ENCODE results near the gene FARS2. TPM values are rescaled to one million over a fixed set of nuclear protein-coding genes. Genes with fewer than 3 reads are reported as not detected.

Gene FARS2
- polyA plus RNA-seq, 1 donor from 2014 or later: 11.9 TPM

- no peaks in the 10 kb centered on the region for H3K9me2 ChIP-seq (ENCODE audit: insufficient read depth, low read length)
- no peak overlapping the region for H3K9ac ChIP-seq (ENCODE audit: low read length)
- no peaks in the 10 kb centered on the region for H4K20me1 ChIP-seq (ENCODE audit: insufficient read depth)
- no peak overlapping the region for H3K4me3 ChIP-seq (ENCODE audit: low read length)
- no peaks in the 10 kb centered on the region for H3K27me3 ChIP-seq (ENCODE audit: insufficient read depth, low read depth, low read length)
- H3K4me2 ChIP-seq (ENCODE audit: low read length): no peak overlapping the region
- TF ChIP-seq TAF1 (IDR thresholded peaks at IDR 0.05; ENCODE audit: low read depth) (no peak), MXI1 (conservative IDR thresholded peaks at IDR 0.05; ENCODE audit: poor library complexity, severe bottlenecking) (no peak), POLR2AphosphoS5 (IDR thresholded peaks at IDR 0.05) (no peak), REST (IDR thresholded peaks at IDR 0.05; ENCODE audit: borderline replicate concordance) (no peak), SMC3 (conservative IDR thresholded peaks at IDR 0.05; ENCODE audit: poor library complexity) (no peak), EP300 (conservative IDR thresholded peaks at IDR 0.05; ENCODE audit: poor library complexity, severe bottlenecking) (no peak), EZH2 (IDR thresholded peaks at IDR 0.05; ENCODE audit: borderline replicate concordance, insufficient read depth, low read length, poor library complexity, severe bottlenecking) (no peak), RAD21 (conservative IDR thresholded peaks at IDR 0.05) (no peak)
- TF ChIP-seq, protein P1, sequence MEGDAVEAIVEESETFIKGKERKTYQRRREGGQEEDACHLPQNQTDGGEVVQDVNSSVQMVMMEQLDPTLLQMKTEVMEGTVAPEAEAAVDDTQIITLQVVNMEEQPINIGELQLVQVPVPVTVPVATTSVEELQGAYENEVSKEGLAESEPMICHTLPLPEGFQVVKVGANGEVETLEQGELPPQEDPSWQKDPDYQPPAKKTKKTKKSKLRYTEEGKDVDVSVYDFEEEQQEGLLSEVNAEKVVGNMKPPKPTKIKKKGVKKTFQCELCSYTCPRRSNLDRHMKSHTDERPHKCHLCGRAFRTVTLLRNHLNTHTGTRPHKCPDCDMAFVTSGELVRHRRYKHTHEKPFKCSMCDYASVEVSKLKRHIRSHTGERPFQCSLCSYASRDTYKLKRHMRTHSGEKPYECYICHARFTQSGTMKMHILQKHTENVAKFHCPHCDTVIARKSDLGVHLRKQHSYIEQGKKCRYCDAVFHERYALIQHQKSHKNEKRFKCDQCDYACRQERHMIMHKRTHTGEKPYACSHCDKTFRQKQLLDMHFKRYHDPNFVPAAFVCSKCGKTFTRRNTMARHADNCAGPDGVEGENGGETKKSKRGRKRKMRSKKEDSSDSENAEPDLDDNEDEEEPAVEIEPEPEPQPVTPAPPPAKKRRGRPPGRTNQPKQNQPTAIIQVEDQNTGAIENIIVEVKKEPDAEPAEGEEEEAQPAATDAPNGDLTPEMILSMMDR (IDR thresholded peaks at IDR 0.05; ENCODE audit: poor library complexity, severe bottlenecking): no peak
- H3K9me3 ChIP-seq (ENCODE audit: low read length): peaks cover 10% of the 10 kb centered on the region
- no peak overlapping the region for H3K27ac ChIP-seq (ENCODE audit: low read length)
- no peaks in the 10 kb centered on the region for H3K36me3 ChIP-seq (ENCODE audit: insufficient read depth, low read length)
- no peak overlapping the region for H2AFZ ChIP-seq (ENCODE audit: low read depth, low read length)
- H3F3A ChIP-seq (ENCODE audit: insufficient read depth, low read length, poor library complexity, severe bottlenecking): no peaks in the 10 kb centered on the region
- no peaks in the 10 kb centered on the region for H3K79me2 ChIP-seq (replicated peaks; ENCODE audit: insufficient read depth, low read length)
These were observed 488.4 kb downstream of the FARS2 start for GRCh38 chr6:5749651-5750215.

GRCh38 chr6:5751525-5752390, 490.4 kb downstream of the FARS2 start:
- H3K9me2 ChIP-seq (ENCODE audit: insufficient read depth, low read length): no peaks in the 10 kb centered on the region
- no peaks in the 10 kb centered on the region for H4K20me1 ChIP-seq (ENCODE audit: insufficient read depth)
- no peaks in the 10 kb centered on the region for H3K79me2 ChIP-seq (replicated peaks; ENCODE audit: insufficient read depth, low read length)
- no peak overlapping the region for H3K9ac ChIP-seq (ENCODE audit: low read length)
- no peak overlapping the region for H3K4me3 ChIP-seq (ENCODE audit: low read length)
- TF ChIP-seq MXI1 (conservative IDR thresholded peaks at IDR 0.05; ENCODE audit: poor library complexity, severe bottlenecking): no peak
- no peak for TF ChIP-seq REST (IDR thresholded peaks at IDR 0.05; ENCODE audit: borderline replicate concordance)
- TF ChIP-seq POLR2AphosphoS5 (IDR thresholded peaks at IDR 0.05): no peak
- TF ChIP-seq EZH2 (IDR thresholded peaks at IDR 0.05; ENCODE audit: borderline replicate concordance, insufficient read depth, low read length, poor library complexity, severe bottlenecking): no peak
- TF ChIP-seq, protein P1 (IDR thresholded peaks at IDR 0.05; ENCODE audit: poor library complexity, severe bottlenecking): no peak
- no peak for TF ChIP-seq RAD21 (conservative IDR thresholded peaks at IDR 0.05)
- no peak for TF ChIP-seq EP300 (conservative IDR thresholded peaks at IDR 0.05; ENCODE audit: poor library complexity, severe bottlenecking)
- TF ChIP-seq TAF1 (IDR thresholded peaks at IDR 0.05; ENCODE audit: low read depth): no peak
- no peak for TF ChIP-seq SMC3 (conservative IDR thresholded peaks at IDR 0.05; ENCODE audit: poor library complexity)
- no peak overlapping the region for H3K4me2 ChIP-seq (ENCODE audit: low read length)
- H3K9me3 ChIP-seq (ENCODE audit: low read length): peaks cover 10% of the 10 kb centered on the region
- no peaks in the 10 kb centered on the region for H3K36me3 ChIP-seq (ENCODE audit: insufficient read depth, low read length)
- H3K27ac ChIP-seq (ENCODE audit: low read length): peak overlapping the region; percentile 7
- H3K27me3 ChIP-seq (ENCODE audit: insufficient read depth, low read depth, low read length): no peaks in the 10 kb centered on the region
- no peaks in the 10 kb centered on the region for H3F3A ChIP-seq (ENCODE audit: insufficient read depth, low read length, poor library complexity, severe bottlenecking)
- no peak overlapping the region for H2AFZ ChIP-seq (ENCODE audit: low read depth, low read length)
